KOPT-K1 (cell line): ENCODE data around the gene ABTB2.
"Not testable (repeated sequence)": the region's sequence is repeated elsewhere in the genome, so short reads cannot be mapped to it uniquely, and the experiment has no call there.

Source experiments
- H3K27ac ChIP-seq: fragments of 200-600 bp; sonication (generic); 2 replicates; pipeline ENCODE4 v1.5.1; 2016; ENCODE audit warnings: antibody characterized with exemption, mild to moderate bottlenecking, low read depth, low read length; ENCODE audit not compliant: poor library complexity, severe bottlenecking
- H3K36me3 ChIP-seq: fragments of 200-600 bp; sonication (generic); 2 replicates; pipeline ENCODE4 v1.5.1; 2017; ENCODE audit warnings: antibody characterized with exemption, mild to moderate bottlenecking, low read length, moderate library complexity; ENCODE audit not compliant: insufficient read depth
- H3K9me3 ChIP-seq: fragments of 200-600 bp; sonication (generic); 2 replicates; pipeline ENCODE4 v1.5.1; 2017; ENCODE audit warnings: antibody characterized with exemption, low read length, mild to moderate bottlenecking; ENCODE audit not compliant: insufficient read depth, poor library complexity, severe bottlenecking

The ABTB2 gene

GRCh38 chr11:34232807-34233206, 125.0 kb downstream of the ABTB2 start:
- Histone ChIP-seq H3K27ac (no peak overlapping the region), H3K9me3 (no peaks in the 10 kb centered on the region), H3K36me3 (no peaks in the 10 kb centered on the region)

GRCh38 chr11:34226210-34226609, 131.6 kb downstream of the ABTB2 start:
- Histone ChIP-seq H3K9me3 (no peaks in the 10 kb centered on the region), H3K36me3 (no peaks in the 10 kb centered on the region), H3K27ac (no peak overlapping the region)

GRCh38 chr11:34225091-34225490, 132.7 kb downstream of the ABTB2 start:
- H3K9me3 ChIP-seq: no peaks in the 10 kb centered on the region
- H3K27ac ChIP-seq: no peak overlapping the region
- H3K36me3 ChIP-seq: no peaks in the 10 kb centered on the region

- Histone ChIP-seq H3K27ac (no peak overlapping the region), H3K9me3 (no peaks in the 10 kb centered on the region), H3K36me3 (no peaks in the 10 kb centered on the region)
These were observed 133.3 kb downstream of the ABTB2 start for GRCh38 chr11:34224434-34224966.

- H3K36me3 ChIP-seq: no peaks in the 10 kb centered on the region
- H3K27ac ChIP-seq: no peak overlapping the region
- H3K9me3 ChIP-seq: no peaks in the 10 kb centered on the region
These were observed 133.9 kb downstream of the ABTB2 start for GRCh38 chr11:34223907-34224306.

GRCh38 chr11:34223021-34223813, 134.6 kb downstream of the ABTB2 start:
- Histone ChIP-seq H3K36me3 (no peaks in the 10 kb centered on the region), H3K9me3 (no peaks in the 10 kb centered on the region), H3K27ac (no peak overlapping the region)

- Histone ChIP-seq H3K9me3 (no peaks in the 10 kb centered on the region), H3K27ac (no peak overlapping the region), H3K36me3 (no peaks in the 10 kb centered on the region)
These were observed 135.8 kb downstream of the ABTB2 start for GRCh38 chr11:34222030-34222429.

GRCh38 chr11:34219941-34220370, 137.9 kb downstream of the ABTB2 start:
- H3K9me3 ChIP-seq: no peaks in the 10 kb centered on the region

GRCh38 chr11:34219279-34219678, 138.5 kb downstream of the ABTB2 start:
- no peak overlapping the region for H3K27ac ChIP-seq

More at GRCh38 chr11:34219941-34220370, 137.9 kb downstream of the ABTB2 start:
- H3K27ac ChIP-seq: no peak overlapping the region
- no peaks in the 10 kb centered on the region for H3K36me3 ChIP-seq

GRCh38 chr11:34218756-34219155, 139.1 kb downstream of the ABTB2 start:
- not testable (repeated sequence) for H3K36me3 ChIP-seq, H3K27ac ChIP-seq, H3K9me3 ChIP-seq

More at GRCh38 chr11:34219279-34219678, 138.5 kb downstream of the ABTB2 start:
- H3K36me3 ChIP-seq: no peaks in the 10 kb centered on the region
- H3K9me3 ChIP-seq: no peaks in the 10 kb centered on the region

- Histone ChIP-seq H3K27ac (no peak overlapping the region), H3K9me3 (no peaks in the 10 kb centered on the region), H3K36me3 (no peaks in the 10 kb centered on the region)
These were observed 139.7 kb downstream of the ABTB2 start for GRCh38 chr11:34218067-34218466.

- no peaks in the 10 kb centered on the region for H3K36me3 ChIP-seq
- H3K27ac ChIP-seq: no peak overlapping the region
- H3K9me3 ChIP-seq: no peaks in the 10 kb centered on the region
These were observed 141.1 kb downstream of the ABTB2 start for GRCh38 chr11:34216706-34217105.

GRCh38 chr11:34215806-34216453, 141.9 kb downstream of the ABTB2 start:
- no peak overlapping the region for H3K27ac ChIP-seq
- H3K9me3 ChIP-seq: no peaks in the 10 kb centered on the region
- no peaks in the 10 kb centered on the region for H3K36me3 ChIP-seq

- H3K27ac ChIP-seq: no peak overlapping the region
- H3K36me3 ChIP-seq: no peaks in the 10 kb centered on the region
- H3K9me3 ChIP-seq: no peaks in the 10 kb centered on the region
These were observed 142.6 kb downstream of the ABTB2 start for GRCh38 chr11:34214961-34215805.

- no peaks in the 10 kb centered on the region for H3K9me3 ChIP-seq
- H3K27ac ChIP-seq: no peak overlapping the region
- H3K36me3 ChIP-seq: no peaks in the 10 kb centered on the region
These were observed 144.4 kb downstream of the ABTB2 start for GRCh38 chr11:34213366-34213765.
